HepG2 (cell line): ENCODE results near the gene MTARC1. TPM values are rescaled to one million over a fixed set of nuclear protein-coding genes. Genes with fewer than 3 reads are reported as not detected.
A peak's percentile ranks its signal among the peaks of the same experiment; 100 is the strongest.

Source experiments
- HDAC1 ChIP-seq: sonication (generic); formaldehyde crosslinking; IDR thresholded peaks from 2 replicates; pipeline ENCODE4 v1.5.1; 2020; ENCODE audit warnings: mild to moderate bottlenecking, missing genetic modification reagents
- IKZF4 ChIP-seq: sonication (generic); formaldehyde crosslinking; IDR thresholded peaks from 2 replicates; pipeline ENCODE4 v1.5.1; 2020; ENCODE audit warnings: borderline replicate concordance, mild to moderate bottlenecking, low read depth, missing genetic modification reagents; ENCODE audit errors: not compliant biosample characterization
- SAP130 ChIP-seq: IDR thresholded peaks from 2 replicates; pipeline ENCODE4 v1.6.1; 2016; ENCODE audit warnings: low read depth
- ZNF468 ChIP-seq: sonication (generic); formaldehyde crosslinking; IDR thresholded peaks from 2 replicates; pipeline ENCODE4 v1.8.0; 2022; ENCODE audit warnings: mild to moderate bottlenecking, moderate library complexity, missing genetic modification reagents
- polyA plus RNA-seq, 8 experiments: library from polyadenylated mRNA; depleted of rRNA in 3 of 8; stranded (reverse) in 7 of 8; unstranded in 1 of 8; fragments of >200 nt; fragmentation: Illumina TruSeq in 4 of 8; extraction: Trizol in 4 of 8; gene quantifications; 2 replicates each; pipeline versions ENCODE4 v1.2.1 to v1.2.3, GENCODE V29; 2011 to 2016; ENCODE audit warnings: low read depth in 4 of 8, missing spikeins in 1 of 8, mixed read lengths in 1 of 8; ENCODE audit not compliant: insufficient read depth in 1 of 8
- total RNA-seq, 5 experiments: library from RNA; depleted of rRNA; stranded (reverse); fragments of >200 nt; fragmentation: Illumina TruSeq; extraction: Trizol; gene quantifications; 2 replicates each; pipeline ENCODE4 v1.2.3, GENCODE V29; 2016; ENCODE audit warnings: low read depth in 1 of 5
- TF ChIP-seq, protein P1 (sequence below): sonication (generic); formaldehyde crosslinking; IDR thresholded peaks from 2 replicates; pipeline ENCODE4 v1.4.0; 2020; ENCODE audit warnings: mild to moderate bottlenecking, missing genetic modification reagents
- TF ChIP-seq, protein P2 (sequence below): sonication (generic); formaldehyde crosslinking; IDR thresholded peaks from 2 replicates; pipeline ENCODE4 v1.8.0; 2023; ENCODE audit warnings: mild to moderate bottlenecking, missing genetic modification reagents
- TF ChIP-seq, protein P3 (sequence below): sonication (generic); formaldehyde crosslinking; IDR thresholded peaks from 2 replicates; pipeline ENCODE4 v1.4.0; 2020; ENCODE audit warnings: missing genetic modification reagents
- TF ChIP-seq, protein P4 (sequence below): sonication (generic); formaldehyde crosslinking; IDR thresholded peaks from 2 replicates; pipeline ENCODE4 v1.4.0; 2020; ENCODE audit warnings: missing genetic modification reagents
- TF ChIP-seq, protein P5 (sequence below): sonication (generic); formaldehyde crosslinking; IDR thresholded peaks from 2 replicates; pipeline ENCODE4 v1.4.0; 2020; ENCODE audit warnings: missing genetic modification reagents, borderline replicate concordance
- TF ChIP-seq, protein P6 (sequence below): sonication (generic); formaldehyde crosslinking; IDR thresholded peaks from 2 replicates; pipeline ENCODE4 v1.5.1; 2020; ENCODE audit warnings: mild to moderate bottlenecking, missing genetic modification reagents, moderate library complexity
- TF ChIP-seq, protein P7 (sequence below): sonication (generic); formaldehyde crosslinking; IDR thresholded peaks from 2 replicates; pipeline ENCODE4 v1.8.1; 2023; ENCODE audit warnings: mild to moderate bottlenecking, moderate library complexity, missing genetic modification reagents

MTARC1 gene
- total and polyA plus RNA-seq, 2 of the 13 experiments (the other 11 are each of a cell fraction or from before 2014, with no cell fraction given), result 19.4 to 106 TPM

DNA sequence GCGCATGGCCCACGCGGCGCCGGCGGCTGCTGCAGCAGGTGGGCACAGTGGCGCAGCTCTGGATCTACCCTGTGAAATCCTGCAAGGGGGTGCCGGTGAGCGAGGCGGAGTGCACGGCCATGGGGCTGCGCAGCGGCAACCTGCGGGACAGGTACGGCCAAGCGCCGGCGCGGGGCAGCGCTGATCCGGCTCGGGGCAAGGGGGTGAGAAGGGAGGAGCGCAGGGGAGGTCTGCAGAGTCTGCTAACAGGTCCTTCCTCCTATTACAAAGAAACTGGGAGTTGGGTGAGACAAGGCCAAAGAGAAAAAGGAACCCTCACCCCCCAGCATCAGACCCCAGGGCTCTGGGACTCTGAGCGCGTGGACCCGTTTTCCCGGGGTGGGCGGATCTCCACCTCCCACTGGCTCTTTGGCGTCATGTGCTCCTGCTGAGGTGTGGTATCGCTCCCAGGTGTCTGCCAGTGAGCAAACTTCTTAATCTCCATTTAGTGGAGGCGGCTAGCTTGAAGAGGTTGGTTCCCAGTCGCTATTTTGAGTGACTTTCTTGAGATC, 431 bp downstream of the MTARC1 start (continued):
- TF ChIP-seq, protein P1, sequence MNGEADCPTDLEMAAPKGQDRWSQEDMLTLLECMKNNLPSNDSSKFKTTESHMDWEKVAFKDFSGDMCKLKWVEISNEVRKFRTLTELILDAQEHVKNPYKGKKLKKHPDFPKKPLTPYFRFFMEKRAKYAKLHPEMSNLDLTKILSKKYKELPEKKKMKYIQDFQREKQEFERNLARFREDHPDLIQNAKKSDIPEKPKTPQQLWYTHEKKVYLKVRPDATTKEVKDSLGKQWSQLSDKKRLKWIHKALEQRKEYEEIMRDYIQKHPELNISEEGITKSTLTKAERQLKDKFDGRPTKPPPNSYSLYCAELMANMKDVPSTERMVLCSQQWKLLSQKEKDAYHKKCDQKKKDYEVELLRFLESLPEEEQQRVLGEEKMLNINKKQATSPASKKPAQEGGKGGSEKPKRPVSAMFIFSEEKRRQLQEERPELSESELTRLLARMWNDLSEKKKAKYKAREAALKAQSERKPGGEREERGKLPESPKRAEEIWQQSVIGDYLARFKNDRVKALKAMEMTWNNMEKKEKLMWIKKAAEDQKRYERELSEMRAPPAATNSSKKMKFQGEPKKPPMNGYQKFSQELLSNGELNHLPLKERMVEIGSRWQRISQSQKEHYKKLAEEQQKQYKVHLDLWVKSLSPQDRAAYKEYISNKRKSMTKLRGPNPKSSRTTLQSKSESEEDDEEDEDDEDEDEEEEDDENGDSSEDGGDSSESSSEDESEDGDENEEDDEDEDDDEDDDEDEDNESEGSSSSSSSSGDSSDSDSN, result peak; percentile 58; the same call in 1 of the 2 replicates
- TF ChIP-seq, protein P2, sequence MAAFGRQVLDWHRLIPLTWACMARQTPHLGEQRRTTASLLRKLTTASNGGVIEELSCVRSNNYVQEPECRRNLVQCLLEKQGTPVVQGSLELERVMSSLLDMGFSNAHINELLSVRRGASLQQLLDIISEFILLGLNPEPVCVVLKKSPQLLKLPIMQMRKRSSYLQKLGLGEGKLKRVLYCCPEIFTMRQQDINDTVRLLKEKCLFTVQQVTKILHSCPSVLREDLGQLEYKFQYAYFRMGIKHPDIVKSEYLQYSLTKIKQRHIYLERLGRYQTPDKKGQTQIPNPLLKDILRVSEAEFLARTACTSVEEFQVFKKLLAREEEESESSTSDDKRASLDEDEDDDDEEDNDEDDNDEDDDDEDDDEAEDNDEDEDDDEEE (CRISPR knock-in tag), result peak; percentile 55; the same call in 1 of the 2 replicates
- TF ChIP-seq ZNF468 (CRISPR knock-in tag) (0 out of 2 replicates have a peak, but pooled peaks have one; percentile 15), IKZF4 (CRISPR knock-in tag) (peak; percentile 7), SAP130 (CRISPR knock-in tag) (peak; percentile 62), HDAC1 (CRISPR knock-in tag) (peak; percentile 47; the same call in 1 of the 2 replicates)
- TF ChIP-seq, protein P3, sequence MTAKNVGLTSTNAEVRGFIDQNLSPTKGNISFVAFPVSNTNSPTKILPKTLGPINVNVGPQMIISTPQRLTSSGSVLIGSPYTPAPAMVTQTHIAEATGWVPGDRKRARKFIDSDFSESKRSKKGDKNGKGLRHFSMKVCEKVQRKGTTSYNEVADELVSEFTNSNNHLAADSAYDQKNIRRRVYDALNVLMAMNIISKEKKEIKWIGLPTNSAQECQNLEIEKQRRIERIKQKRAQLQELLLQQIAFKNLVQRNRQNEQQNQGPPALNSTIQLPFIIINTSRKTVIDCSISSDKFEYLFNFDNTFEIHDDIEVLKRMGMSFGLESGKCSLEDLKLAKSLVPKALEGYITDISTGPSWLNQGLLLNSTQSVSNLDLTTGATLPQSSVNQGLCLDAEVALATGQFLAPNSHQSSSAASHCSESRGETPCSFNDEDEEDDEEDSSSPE, result peak; percentile 45; the same call in 1 of the 2 replicates
- TF ChIP-seq, protein P4, sequence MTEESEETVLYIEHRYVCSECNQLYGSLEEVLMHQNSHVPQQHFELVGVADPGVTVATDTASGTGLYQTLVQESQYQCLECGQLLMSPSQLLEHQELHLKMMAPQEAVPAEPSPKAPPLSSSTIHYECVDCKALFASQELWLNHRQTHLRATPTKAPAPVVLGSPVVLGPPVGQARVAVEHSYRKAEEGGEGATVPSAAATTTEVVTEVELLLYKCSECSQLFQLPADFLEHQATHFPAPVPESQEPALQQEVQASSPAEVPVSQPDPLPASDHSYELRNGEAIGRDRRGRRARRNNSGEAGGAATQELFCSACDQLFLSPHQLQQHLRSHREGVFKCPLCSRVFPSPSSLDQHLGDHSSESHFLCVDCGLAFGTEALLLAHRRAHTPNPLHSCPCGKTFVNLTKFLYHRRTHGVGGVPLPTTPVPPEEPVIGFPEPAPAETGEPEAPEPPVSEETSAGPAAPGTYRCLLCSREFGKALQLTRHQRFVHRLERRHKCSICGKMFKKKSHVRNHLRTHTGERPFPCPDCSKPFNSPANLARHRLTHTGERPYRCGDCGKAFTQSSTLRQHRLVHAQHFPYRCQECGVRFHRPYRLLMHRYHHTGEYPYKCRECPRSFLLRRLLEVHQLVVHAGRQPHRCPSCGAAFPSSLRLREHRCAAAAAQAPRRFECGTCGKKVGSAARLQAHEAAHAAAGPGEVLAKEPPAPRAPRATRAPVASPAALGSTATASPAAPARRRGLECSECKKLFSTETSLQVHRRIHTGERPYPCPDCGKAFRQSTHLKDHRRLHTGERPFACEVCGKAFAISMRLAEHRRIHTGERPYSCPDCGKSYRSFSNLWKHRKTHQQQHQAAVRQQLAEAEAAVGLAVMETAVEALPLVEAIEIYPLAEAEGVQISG, result peak; percentile 51; the same call in 1 of the 2 replicates
- TF ChIP-seq, protein P5, sequence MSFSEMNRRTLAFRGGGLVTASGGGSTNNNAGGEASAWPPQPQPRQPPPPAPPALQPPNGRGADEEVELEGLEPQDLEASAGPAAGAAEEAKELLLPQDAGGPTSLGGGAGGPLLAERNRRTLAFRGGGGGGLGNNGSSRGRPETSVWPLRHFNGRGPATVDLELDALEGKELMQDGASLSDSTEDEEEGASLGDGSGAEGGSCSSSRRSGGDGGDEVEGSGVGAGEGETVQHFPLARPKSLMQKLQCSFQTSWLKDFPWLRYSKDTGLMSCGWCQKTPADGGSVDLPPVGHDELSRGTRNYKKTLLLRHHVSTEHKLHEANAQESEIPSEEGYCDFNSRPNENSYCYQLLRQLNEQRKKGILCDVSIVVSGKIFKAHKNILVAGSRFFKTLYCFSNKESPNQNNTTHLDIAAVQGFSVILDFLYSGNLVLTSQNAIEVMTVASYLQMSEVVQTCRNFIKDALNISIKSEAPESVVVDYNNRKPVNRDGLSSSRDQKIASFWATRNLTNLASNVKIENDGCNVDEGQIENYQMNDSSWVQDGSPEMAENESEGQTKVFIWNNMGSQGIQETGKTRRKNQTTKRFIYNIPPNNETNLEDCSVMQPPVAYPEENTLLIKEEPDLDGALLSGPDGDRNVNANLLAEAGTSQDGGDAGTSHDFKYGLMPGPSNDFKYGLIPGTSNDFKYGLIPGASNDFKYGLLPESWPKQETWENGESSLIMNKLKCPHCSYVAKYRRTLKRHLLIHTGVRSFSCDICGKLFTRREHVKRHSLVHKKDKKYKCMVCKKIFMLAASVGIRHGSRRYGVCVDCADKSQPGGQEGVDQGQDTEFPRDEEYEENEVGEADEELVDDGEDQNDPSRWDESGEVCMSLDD, result 0 out of 2 replicates have a peak, but pooled peaks have one; percentile 18
- TF ChIP-seq, protein P6, sequence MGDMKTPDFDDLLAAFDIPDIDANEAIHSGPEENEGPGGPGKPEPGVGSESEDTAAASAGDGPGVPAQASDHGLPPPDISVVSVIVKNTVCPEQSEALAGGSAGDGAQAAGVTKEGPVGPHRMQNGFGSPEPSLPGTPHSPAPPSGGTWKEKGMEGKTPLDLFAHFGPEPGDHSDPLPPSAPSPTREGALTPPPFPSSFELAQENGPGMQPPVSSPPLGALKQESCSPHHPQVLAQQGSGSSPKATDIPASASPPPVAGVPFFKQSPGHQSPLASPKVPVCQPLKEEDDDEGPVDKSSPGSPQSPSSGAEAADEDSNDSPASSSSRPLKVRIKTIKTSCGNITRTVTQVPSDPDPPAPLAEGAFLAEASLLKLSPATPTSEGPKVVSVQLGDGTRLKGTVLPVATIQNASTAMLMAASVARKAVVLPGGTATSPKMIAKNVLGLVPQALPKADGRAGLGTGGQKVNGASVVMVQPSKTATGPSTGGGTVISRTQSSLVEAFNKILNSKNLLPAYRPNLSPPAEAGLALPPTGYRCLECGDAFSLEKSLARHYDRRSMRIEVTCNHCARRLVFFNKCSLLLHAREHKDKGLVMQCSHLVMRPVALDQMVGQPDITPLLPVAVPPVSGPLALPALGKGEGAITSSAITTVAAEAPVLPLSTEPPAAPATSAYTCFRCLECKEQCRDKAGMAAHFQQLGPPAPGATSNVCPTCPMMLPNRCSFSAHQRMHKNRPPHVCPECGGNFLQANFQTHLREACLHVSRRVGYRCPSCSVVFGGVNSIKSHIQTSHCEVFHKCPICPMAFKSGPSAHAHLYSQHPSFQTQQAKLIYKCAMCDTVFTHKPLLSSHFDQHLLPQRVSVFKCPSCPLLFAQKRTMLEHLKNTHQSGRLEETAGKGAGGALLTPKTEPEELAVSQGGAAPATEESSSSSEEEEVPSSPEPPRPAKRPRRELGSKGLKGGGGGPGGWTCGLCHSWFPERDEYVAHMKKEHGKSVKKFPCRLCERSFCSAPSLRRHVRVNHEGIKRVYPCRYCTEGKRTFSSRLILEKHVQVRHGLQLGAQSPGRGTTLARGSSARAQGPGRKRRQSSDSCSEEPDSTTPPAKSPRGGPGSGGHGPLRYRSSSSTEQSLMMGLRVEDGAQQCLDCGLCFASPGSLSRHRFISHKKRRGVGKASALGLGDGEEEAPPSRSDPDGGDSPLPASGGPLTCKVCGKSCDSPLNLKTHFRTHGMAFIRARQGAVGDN (CRISPR knock-in tag), result peak; percentile 39
- TF ChIP-seq, protein P7, sequence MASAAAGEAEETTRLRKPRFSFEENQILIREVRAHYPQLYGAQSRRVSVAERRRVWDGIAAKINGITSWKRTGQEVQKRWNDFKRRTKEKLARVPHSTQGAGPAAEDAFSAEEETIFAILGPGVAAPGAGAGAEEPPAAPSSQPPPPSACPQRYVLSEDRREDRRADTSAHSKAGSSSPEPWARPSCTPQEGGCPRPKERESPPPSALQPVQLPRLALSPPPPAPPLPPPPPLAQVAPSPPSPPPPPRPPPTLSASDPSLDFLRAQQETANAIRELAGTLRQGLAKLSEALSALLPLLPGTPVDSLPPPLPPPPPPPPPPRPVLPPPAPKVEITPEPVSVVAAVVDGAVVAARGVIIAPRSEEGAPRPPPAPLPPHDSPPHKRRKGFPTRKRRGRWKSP (CRISPR knock-in tag), result no peak
